Neuronal stem cell (in vitro differentiated cells): ENCODE data around the gene TFEB.

Experiments
- DNase-seq: peaks from one replicate; pipeline ENCODE4 v3.0.0-alpha.2; 2013; ENCODE audit warnings: low spot score
- H2AFZ ChIP-seq: one replicate; pipeline ENCODE4 v1.6.1; 2013; ENCODE audit warnings: mild to moderate bottlenecking, low read length, inconsistent platforms
- H2AK5ac ChIP-seq: 2 replicates; pipeline ENCODE4 v1.6.1; 2013; ENCODE audit warnings: low read depth, mild to moderate bottlenecking, inconsistent platforms, low read length, moderate library complexity, mixed read lengths
- H2BK120ac ChIP-seq: 2 replicates; pipeline ENCODE4 v1.6.1; 2013; ENCODE audit warnings: low read depth, mild to moderate bottlenecking, inconsistent platforms, low read length, moderate library complexity, mixed read lengths
- H2BK12ac ChIP-seq: one replicate; pipeline ENCODE4 v1.6.1; 2013; ENCODE audit warnings: low read length, inconsistent platforms
- H2BK15ac ChIP-seq: 2 replicates; pipeline ENCODE4 v1.6.1; 2013; ENCODE audit warnings: mild to moderate bottlenecking, low read length, inconsistent platforms, mixed read lengths
- H2BK5ac ChIP-seq: one replicate; pipeline ENCODE4 v1.6.1; 2013; ENCODE audit warnings: inconsistent platforms, mild to moderate bottlenecking, low read length, moderate library complexity
- H3K14ac ChIP-seq: one replicate; pipeline ENCODE4 v1.6.1; 2013; ENCODE audit warnings: low read length, inconsistent platforms
- H3K18ac ChIP-seq: 2 replicates; pipeline ENCODE4 v1.6.1; 2013; ENCODE audit warnings: low read length, inconsistent platforms
- H3K23ac ChIP-seq: 2 replicates; pipeline ENCODE4 v1.6.1; 2013; ENCODE audit warnings: low read depth, mild to moderate bottlenecking, mixed read lengths, low read length, inconsistent platforms; ENCODE audit not compliant: poor library complexity
- H3K27ac ChIP-seq: replicated peaks from 3 replicates; pipeline ENCODE4 v1.5.1; 2013; ENCODE audit warnings: low read length, inconsistent platforms
- H3K27me3 ChIP-seq, 3 experiments: 2 replicates each; pipeline ENCODE4 v1.6.1; 2013; ENCODE audit warnings: low read length in 3 of 3, mild to moderate bottlenecking in 2 of 3, inconsistent platforms in 1 of 3, low read depth in 1 of 3, mixed read lengths in 1 of 3, moderate library complexity in 1 of 3; ENCODE audit not compliant: control insufficient read depth in 3 of 3, insufficient read depth in 3 of 3
- H3K36me3 ChIP-seq, 2 donors: replicated peaks in 1 of 2; 2 replicates each; pipeline ENCODE4 v1.6.1; 2013; ENCODE audit warnings: low read length in 2 of 2; ENCODE audit not compliant: control insufficient read depth in 2 of 2, insufficient read depth in 2 of 2
- H3K4ac ChIP-seq: 2 replicates; pipeline ENCODE4 v1.6.1; 2013; ENCODE audit warnings: inconsistent platforms, mild to moderate bottlenecking, low read length, moderate library complexity
- H3K4me1 ChIP-seq, 2 donors: 1 replicate in 1 of 2; 2 replicates in 1 of 2; pipeline ENCODE4 v1.6.1; 2013; ENCODE audit warnings: low read length in 2 of 2, low read depth in 1 of 2; ENCODE audit not compliant: control insufficient read depth in 2 of 2, insufficient read depth in 1 of 2
- H3K4me2 ChIP-seq: one replicate; pipeline ENCODE4 v1.6.1; 2013; ENCODE audit warnings: mild to moderate bottlenecking, low read length, inconsistent platforms; ENCODE audit not compliant: insufficient read depth, poor library complexity, severe bottlenecking
- H3K4me3 ChIP-seq, 2 donors: 2 replicates each; pipeline ENCODE4 v1.5.1; 2013; ENCODE audit warnings: low read length in 2 of 2, mild to moderate bottlenecking in 2 of 2, inconsistent platforms in 1 of 2, moderate library complexity in 1 of 2
- H3K79me1 ChIP-seq: one replicate; pipeline ENCODE4 v1.6.1; 2013; ENCODE audit warnings: low read depth, mild to moderate bottlenecking, inconsistent platforms, low read length, moderate library complexity
- H3K9ac ChIP-seq: one replicate; pipeline ENCODE4 v1.6.1; 2013; ENCODE audit warnings: mild to moderate bottlenecking, low read depth, low read length, inconsistent platforms; ENCODE audit not compliant: poor library complexity
- H3K9me3 ChIP-seq, 2 donors: replicated peaks in 1 of 2; 2 replicates each; pipeline versions ENCODE3 to v1.6.1; 2013; ENCODE audit warnings: low read length in 2 of 2, mild to moderate bottlenecking in 2 of 2, inconsistent platforms in 1 of 2, low read depth in 1 of 2, mixed read lengths in 1 of 2, moderate library complexity in 1 of 2; ENCODE audit not compliant: control insufficient read depth in 2 of 2, insufficient read depth in 1 of 2
- H4K8ac ChIP-seq: one replicate; pipeline ENCODE4 v1.6.1; 2013; ENCODE audit warnings: low read depth, mild to moderate bottlenecking, inconsistent platforms, low read length, moderate library complexity
- H4K91ac ChIP-seq: one replicate; pipeline ENCODE4 v1.6.1; 2013; ENCODE audit warnings: low read length, low read depth, mild to moderate bottlenecking, inconsistent platforms; ENCODE audit not compliant: poor library complexity
- WGBS, 2 donors: extraction: QIAGEN DNeasy Blood & Tissue Kit; methylation state at CpG; one replicate each; pipeline ENCODE4 v1.1.7; 2013; ENCODE audit warnings: missing lambda C conversion rate in 2 of 2, mixed read lengths in 1 of 2; ENCODE audit not compliant: insufficient read length in 2 of 2, insufficient replicate concordance in 1 of 2; ENCODE audit errors: extremely low coverage in 2 of 2; 5-methylcytosine and 5-hydroxymethylcytosine counted together

TFEB gene

DNA sequence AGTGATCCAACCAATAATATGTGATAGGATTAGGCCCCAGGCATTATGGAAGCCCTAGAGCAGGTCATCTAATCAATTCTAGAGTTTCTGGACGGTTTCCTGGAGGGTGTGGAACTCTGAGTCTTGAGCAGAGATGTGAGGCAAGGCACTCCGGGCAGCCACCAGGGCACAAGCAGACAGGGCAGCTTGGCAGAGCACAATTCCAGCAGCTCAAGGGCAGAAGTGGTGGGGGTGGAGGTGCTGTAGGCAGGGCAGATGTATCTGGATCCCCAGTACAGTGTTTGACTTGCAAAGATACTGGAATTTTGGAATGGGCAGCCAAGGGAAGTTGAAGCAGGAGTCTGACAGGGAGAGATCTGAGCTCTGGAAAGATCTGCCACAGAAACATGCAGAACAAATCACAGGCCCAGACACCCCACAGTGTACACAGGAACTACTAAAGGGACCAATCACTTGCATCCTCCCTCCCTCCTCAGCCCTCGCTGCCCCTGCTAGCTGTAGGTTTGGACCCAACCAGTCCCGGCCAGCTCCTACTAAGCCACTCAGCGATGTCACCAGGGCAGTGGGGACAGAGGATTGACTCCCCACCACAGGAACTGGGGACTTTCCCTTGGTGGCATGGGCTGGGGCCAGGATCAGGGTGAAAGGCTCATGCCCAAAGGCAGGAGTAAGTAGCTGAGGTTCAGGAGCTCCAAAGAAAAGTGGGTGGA, 47.0 kb downstream of the TFEB start:
- no peak overlapping the region for H3K27ac ChIP-seq
- peak overlapping the region; percentile 61 for H2AFZ ChIP-seq
- no peak overlapping the region for H3K23ac ChIP-seq
- H2BK5ac ChIP-seq: peak overlapping the region; percentile 63
- no peak overlapping the region for H2BK120ac ChIP-seq
- no peak overlapping the region for H2BK15ac ChIP-seq
- H2BK12ac ChIP-seq: no peak overlapping the region
- no peak overlapping the region for H3K14ac ChIP-seq
- no peaks in the 10 kb centered on the region for H3K9me3 ChIP-seq
- H3K79me1 ChIP-seq: no peaks in the 10 kb centered on the region
- H2AK5ac ChIP-seq: peak overlapping the region; percentile 3
- H3K9ac ChIP-seq: no peak overlapping the region
- H3K36me3 ChIP-seq: no peaks in the 10 kb centered on the region
- no peak overlapping the region for H3K4me2 ChIP-seq
- peaks cover 0 to 18% (median 0%) of the 10 kb centered on the region in 3 experiments for H3K27me3 ChIP-seq
- H4K8ac ChIP-seq: no peak overlapping the region
- no peak overlapping the region for H3K4me3 ChIP-seq
- peaks cover 5 to 6% of the 10 kb centered on the region in 2 donors for H3K4me1 ChIP-seq
- no peak for DNase-seq
- WGBS, 2 donors: no CpG with 5 or more reads among the region's 5 CpGs
- peak overlapping the region; percentile 67 for H3K18ac ChIP-seq
- H4K91ac ChIP-seq: peak overlapping the region; percentile 76
- no peak overlapping the region for H3K4ac ChIP-seq

DNA sequence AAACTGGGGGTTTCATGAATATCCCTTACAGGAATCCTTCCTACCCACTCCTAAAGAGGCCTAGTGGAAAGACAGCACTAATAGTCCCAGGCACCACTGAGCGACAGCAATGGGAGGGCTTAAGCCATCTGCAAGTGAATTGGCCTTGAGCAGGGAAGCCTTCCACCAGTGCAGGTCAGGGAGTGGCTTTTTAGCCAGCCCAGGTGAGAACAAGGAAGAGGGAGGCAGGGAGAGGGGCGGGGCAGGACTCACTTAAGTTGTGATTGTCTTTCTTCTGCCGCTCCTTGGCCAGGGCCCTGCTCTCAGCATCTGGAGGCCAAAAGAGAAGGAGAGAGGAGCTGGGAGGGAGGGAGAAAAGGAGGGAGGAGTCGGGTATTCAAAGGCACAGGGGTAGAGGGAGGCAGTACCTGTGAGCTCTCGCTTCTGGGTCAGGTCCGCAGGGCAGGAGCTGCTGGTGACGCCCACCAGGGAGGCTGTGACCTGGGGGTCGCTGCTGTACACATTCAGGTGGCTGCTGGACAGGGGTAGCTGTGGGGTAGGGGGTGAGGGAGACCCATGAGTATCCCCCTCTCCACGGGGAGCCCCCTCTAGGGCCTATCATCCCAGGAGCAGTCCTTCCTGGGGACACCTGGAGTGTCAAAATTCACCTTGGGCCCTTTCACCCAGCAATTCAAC, 47.8 kb downstream of the TFEB start:
- Histone ChIP-seq H2AK5ac (no peak overlapping the region), H3K4me1 (peaks cover 8 to 9% of the 10 kb centered on the region in 2 donors), H3K4me3 (no peak overlapping the region), H3K9ac (no peak overlapping the region), H3K18ac (no peak overlapping the region), H3K23ac (peak overlapping the region; percentile 37), H3K14ac (no peak overlapping the region), H4K8ac (no peak overlapping the region), H2BK120ac (no peak overlapping the region), H3K79me1 (no peaks in the 10 kb centered on the region), H3K27ac (no peak overlapping the region), H3K4ac (no peak overlapping the region), H2BK15ac (no peak overlapping the region), H4K91ac (no peak overlapping the region), H3K36me3 (no peaks in the 10 kb centered on the region), H2BK5ac (no peak overlapping the region), H3K4me2 (no peak overlapping the region), H2AFZ (no peak overlapping the region), H3K9me3 (no peaks in the 10 kb centered on the region), H3K27me3 (peaks cover 0 to 18% (median 4%) of the 10 kb centered on the region in 3 experiments), H2BK12ac (no peak overlapping the region)
- DNase-seq: no peak
- WGBS, 2 donors: no CpG with 5 or more reads among the region's 9 CpGs

GRCh38 chr6:41685641-41686380, 49.6 kb downstream of the TFEB start:
- H4K91ac ChIP-seq: no peak overlapping the region
- no peak overlapping the region for H4K8ac ChIP-seq
- H2BK15ac ChIP-seq: no peak overlapping the region
- no peak overlapping the region for H3K18ac ChIP-seq
- H3K9me3 ChIP-seq: no peaks in the 10 kb centered on the region
- no peak overlapping the region for H3K4me3 ChIP-seq
- H2BK12ac ChIP-seq: no peak overlapping the region
- H3K4me2 ChIP-seq: no peak overlapping the region
- no peak overlapping the region for H3K27ac ChIP-seq
- H3K23ac ChIP-seq: no peak overlapping the region
- no peaks in the 10 kb centered on the region for H3K79me1 ChIP-seq
- no peak for DNase-seq
- WGBS, 2 donors: no CpG with 5 or more reads among the region's 7 CpGs
- no peaks in the 10 kb centered on the region for H3K36me3 ChIP-seq
- H2AFZ ChIP-seq: no peak overlapping the region
- H2BK5ac ChIP-seq: no peak overlapping the region
- no peak overlapping the region for H3K9ac ChIP-seq
- H2AK5ac ChIP-seq: peak overlapping the region; percentile 78
- H3K27me3 ChIP-seq: peaks cover 0 to 13% (median 6%) of the 10 kb centered on the region in 3 experiments
- peaks cover 10 to 11% of the 10 kb centered on the region in 2 donors for H3K4me1 ChIP-seq
- H2BK120ac ChIP-seq: no peak overlapping the region
- no peak overlapping the region for H3K4ac ChIP-seq
- H3K14ac ChIP-seq: no peak overlapping the region
